Hindlimb muscle (tissue), 1 donor: Measurements from ENCODE around the gene MYH15. TPM values are rescaled to one million over a fixed set of nuclear protein-coding genes. Genes with fewer than 3 reads are reported as not detected.

Source experiments
- DNase-seq: peaks from one replicate; pipeline ENCODE4 v3.0.0-alpha.2; 2013
- polyA plus RNA-seq: library from polyadenylated mRNA; unstranded; fragments of 120-200 nt; gene quantifications from one replicate; pipeline ENCODE4 v1.2.1, GENCODE V29; 2013; ENCODE audit not compliant: insufficient read length

MYH15 gene
- polyA plus RNA-seq, 1 donor, result 0.23 TPM

DNA sequence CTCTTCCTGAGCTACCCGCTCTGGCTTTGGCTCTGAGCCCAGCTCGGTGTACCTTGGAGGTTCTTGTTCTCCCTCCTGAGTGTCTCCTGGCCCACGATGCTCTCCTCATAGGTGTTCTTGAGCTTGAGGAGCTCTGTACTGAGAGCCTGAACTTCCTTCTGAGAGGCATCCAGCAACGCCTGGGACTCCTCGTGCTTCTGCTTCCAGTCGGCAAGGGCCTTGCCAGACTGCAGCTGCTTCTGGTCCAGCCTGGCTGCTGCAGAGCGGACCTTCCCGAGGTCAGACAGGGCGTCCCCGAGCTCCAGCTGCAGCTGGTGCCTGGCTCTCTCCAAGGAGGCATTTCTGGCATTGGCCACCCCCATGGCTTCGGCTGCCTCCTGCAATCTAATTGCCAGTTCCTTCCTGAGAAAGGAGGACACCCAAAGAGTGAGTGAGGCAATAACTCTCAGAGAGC lies 99.8 kb downstream of the MYH15 start:
- DNase-seq, result no peak

DNA sequence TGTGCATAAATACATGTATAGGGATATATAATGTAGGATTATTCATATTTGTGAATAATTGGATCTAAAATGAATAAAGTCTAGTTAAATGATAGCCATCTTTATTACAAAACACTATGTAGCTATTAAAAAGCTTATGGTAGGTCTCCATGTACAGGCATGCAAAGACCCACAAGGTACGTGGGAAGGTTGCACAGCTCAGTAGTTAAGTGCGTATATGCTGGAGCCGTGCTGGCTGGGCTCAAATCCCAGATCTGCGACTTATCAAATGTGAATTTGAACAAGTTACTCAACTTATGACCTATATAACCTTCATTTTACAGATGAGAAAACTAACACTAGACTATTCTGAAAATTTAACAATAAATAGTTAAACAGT lies 100.6 kb downstream of the MYH15 start:
- DNase-seq, result no peak

GRCh38 chr3:108408883-108409799 lies 101.3 kb downstream of the MYH15 start:
- no peak for DNase-seq

DNA sequence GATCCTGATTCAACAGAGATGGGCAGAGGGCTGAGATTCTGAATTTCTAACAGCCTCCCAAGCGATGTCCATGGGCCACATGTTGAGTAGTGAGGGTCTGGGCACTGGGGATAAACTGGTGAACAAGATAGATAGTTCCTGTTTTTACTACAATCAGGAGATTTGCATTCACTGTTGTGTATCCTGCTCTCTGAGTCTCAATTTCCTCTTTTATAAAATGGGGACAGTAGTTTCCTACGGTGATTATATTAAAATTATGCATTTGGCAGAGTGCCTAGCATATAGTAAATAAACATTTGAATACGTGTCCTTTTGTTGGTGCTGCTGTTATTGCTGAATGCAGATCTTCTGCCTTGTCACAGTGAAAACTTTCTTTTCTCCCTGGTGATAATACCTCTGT lies 102.5 kb downstream of the MYH15 start:
- DNase-seq, result no peak

- peak; percentile 31 for DNase-seq
Measured at GRCh38 chr3:108406661-108407206, 103.7 kb downstream of the MYH15 start.

- no peak for DNase-seq
Measured at GRCh38 chr3:108406063-108406660, 104.2 kb downstream of the MYH15 start.

DNA sequence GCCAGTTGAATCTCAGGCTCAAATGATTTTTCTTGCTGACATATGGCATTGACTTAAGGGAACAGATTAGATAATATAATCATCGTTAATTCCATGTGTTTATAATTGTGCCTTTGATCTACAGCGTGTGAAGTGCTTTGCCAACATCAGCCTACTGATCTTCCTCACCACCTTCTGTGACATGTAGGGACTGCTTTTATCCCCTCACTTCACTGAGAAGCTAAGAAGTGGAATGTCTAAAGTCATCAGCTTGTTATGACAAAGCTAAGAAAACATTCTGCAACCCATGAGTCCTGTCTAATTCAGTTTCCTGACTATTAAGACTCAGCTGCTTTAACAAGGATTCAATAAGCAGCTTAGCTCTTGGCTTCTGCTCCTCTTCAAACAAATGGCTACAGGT lies 106.0 kb downstream of the MYH15 start:
- DNase-seq, result no peak

DNA sequence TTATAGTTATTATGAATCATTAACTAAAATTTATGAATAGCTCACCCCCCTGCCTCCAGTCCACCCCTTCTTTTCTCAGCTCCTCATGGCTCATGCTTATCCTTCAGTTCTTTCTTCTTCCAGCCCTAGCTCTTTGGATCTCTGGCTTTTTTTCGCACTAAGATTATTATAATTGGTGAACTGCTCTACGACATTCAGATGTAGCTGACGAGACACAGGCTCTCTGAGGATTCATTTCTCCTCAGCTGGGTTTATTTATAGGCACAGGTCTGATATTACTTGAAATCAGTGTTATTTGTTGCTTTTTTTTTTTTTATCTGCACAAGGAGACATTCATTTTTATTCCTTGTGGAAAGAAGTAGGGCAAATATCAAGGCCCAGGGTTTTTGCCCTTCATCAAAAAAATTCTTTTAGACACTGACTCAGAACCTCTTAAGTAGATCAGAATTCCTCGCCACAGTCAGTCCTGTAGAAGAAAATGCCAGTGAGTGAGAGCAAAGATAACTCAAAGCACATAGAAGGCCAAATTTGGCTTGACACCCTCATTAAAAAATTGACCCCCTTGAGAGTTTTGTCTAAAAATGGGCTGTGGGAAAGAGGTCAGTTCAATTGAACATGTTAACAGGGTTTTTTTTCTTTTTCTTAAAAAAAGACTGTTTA lies 106.6 kb downstream of the MYH15 start:
- DNase-seq, result no peak

DNA sequence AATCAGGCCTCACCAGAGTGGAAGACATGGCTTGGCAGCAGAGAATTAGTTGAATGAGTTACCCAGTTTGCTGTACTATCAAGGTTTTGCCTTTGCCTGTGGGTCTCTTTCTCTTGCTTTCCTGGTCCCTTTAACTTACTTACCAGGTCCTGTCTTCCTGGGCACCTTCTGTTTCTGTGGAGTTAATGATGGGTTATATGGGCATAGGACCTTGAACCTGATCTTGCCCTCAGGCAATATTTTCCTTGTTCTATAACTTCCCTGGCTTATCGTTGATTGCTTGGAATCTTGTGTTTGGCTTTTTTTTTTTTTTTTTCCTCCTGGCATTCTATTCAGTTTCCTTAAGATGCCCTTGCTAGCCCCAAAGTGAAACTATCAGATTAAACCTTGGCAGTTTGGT lies 107.2 kb downstream of the MYH15 start:
- no peak for DNase-seq

GRCh38 chr3:108401836-108402235 lies 108.6 kb downstream of the MYH15 start:
- DNase-seq, result no peak

- DNase-seq, result no peak
Measured at GRCh38 chr3:108398510-108398909, 111.9 kb downstream of the MYH15 start.

- DNase-seq, result no peak
Measured at GRCh38 chr3:108396336-108396735, 114.1 kb downstream of the MYH15 start.

DNA sequence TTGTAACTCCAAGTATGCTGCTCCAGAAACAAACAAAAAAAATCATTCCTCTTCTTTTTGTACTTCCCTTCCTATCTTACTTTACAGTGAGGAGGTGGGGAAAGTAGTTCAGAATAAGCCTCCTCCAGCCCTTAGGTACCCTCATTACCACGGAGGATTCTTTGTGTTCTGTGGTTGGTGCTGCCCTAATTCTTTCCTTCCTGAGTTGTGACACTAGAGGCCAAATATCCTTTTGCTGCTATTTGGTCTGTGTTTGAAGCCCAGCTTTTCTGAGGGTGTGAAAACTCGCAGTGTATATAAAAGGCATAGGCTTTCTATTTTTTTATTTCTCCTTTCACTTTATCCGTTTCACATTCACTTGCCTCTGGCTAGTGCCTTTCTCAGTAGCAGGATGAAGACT lies 115.8 kb downstream of the MYH15 start:
- DNase-seq, result no peak

- no peak for DNase-seq
Measured at GRCh38 chr3:108394016-108394415, 116.4 kb downstream of the MYH15 start.

- no peak for DNase-seq
Measured at GRCh38 chr3:108393128-108393900, 117.1 kb downstream of the MYH15 start.

- DNase-seq, result no peak
Measured at GRCh38 chr3:108391917-108392593, 118.3 kb downstream of the MYH15 start.

- no peak for DNase-seq
Measured at GRCh38 chr3:108389372-108389771, 121.0 kb downstream of the MYH15 start.

GRCh38 chr3:108388136-108389132 lies 122.0 kb downstream of the MYH15 start:
- DNase-seq, result no peak

- DNase-seq, result no peak
Measured at GRCh38 chr3:108387063-108387462, 123.3 kb downstream of the MYH15 start.

- DNase-seq, result no peak
Measured at GRCh38 chr3:108383306-108383705, 127.1 kb downstream of the MYH15 start.
